Stimulated activated CD8-positive, alpha-beta memory T cell treated with anti-CD3 and anti-CD28 coated beads, Interleukin-2, amount 100 ng/mL, for 1 hour (primary cell): ENCODE measurements around the gene LTBP4.

ENCODE experiments used
- DNase-seq, 2 donors: peaks; one replicate each; pipeline ENCODE4 v3.0.0-alpha.2; 2020; ENCODE audit warnings: low read depth in 2 of 2

LTBP4 gene

GRCh38 chr19:40662925-40663694 lies 61.9 kb downstream of the LTBP4 start:
- DNase-seq: peak; percentile 88 to 89

- DNase-seq: no peak
These were observed 62.8 kb downstream of the LTBP4 start for GRCh38 chr19:40663695-40664692.

GRCh38 chr19:40666803-40667438 lies 65.8 kb downstream of the LTBP4 start:
- no peak for DNase-seq

GRCh38 chr19:40667602-40668001 lies 66.4 kb downstream of the LTBP4 start:
- DNase-seq: no peak

- no peak for DNase-seq
These were observed 67.9 kb downstream of the LTBP4 start for GRCh38 chr19:40668991-40669614.

GRCh38 chr19:40671404-40671803 lies 70.2 kb downstream of the LTBP4 start:
- no peak for DNase-seq

GRCh38 chr19:40672038-40672437 lies 70.9 kb downstream of the LTBP4 start:
- DNase-seq: no peak

GRCh38 chr19:40672573-40673299 lies 71.6 kb downstream of the LTBP4 start:
- no peak for DNase-seq

GRCh38 chr19:40673397-40673796 lies 72.2 kb downstream of the LTBP4 start:
- no peak for DNase-seq

- no peak for DNase-seq
These were observed 73.1 kb downstream of the LTBP4 start for GRCh38 chr19:40674291-40674690.

- no peak for DNase-seq
These were observed 76.0 kb downstream of the LTBP4 start for GRCh38 chr19:40677156-40677555.
